ENCODE measurements around the gene RCSD1.

RCSD1 gene

DNA sequence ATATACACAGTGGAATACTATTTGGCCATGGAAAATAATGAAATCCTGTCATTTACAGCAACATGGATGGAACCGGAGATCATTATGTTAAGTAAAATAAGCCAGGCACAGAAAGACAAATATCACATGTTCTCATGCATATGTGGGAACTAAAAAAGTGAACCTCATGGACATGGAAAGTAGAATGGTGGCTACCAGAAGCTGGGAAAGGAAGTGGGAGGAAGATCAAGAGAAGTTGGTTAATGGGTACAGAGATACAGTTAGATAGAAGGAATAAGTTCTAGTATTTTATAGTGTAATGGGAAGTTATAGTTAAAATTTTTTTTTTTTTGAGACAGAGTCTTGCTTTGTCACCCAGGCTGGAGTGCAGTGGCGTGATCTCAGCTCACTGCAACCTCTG, 41.7 kb upstream of the RCSD1 start:
- ChIA-PET CTCF (no interaction called here), POLR2A (ENCODE audit: low non-redundant PET) (no interaction called here)
- no peak overlapping the region for H3K27ac ChIP-seq
- DNase-seq (ENCODE audit: low spot score), result no peak
- TF ChIP-seq, protein P1, sequence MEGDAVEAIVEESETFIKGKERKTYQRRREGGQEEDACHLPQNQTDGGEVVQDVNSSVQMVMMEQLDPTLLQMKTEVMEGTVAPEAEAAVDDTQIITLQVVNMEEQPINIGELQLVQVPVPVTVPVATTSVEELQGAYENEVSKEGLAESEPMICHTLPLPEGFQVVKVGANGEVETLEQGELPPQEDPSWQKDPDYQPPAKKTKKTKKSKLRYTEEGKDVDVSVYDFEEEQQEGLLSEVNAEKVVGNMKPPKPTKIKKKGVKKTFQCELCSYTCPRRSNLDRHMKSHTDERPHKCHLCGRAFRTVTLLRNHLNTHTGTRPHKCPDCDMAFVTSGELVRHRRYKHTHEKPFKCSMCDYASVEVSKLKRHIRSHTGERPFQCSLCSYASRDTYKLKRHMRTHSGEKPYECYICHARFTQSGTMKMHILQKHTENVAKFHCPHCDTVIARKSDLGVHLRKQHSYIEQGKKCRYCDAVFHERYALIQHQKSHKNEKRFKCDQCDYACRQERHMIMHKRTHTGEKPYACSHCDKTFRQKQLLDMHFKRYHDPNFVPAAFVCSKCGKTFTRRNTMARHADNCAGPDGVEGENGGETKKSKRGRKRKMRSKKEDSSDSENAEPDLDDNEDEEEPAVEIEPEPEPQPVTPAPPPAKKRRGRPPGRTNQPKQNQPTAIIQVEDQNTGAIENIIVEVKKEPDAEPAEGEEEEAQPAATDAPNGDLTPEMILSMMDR (conservative IDR thresholded peaks at IDR 0.05; ENCODE audit: low read depth), result no peak

DNA sequence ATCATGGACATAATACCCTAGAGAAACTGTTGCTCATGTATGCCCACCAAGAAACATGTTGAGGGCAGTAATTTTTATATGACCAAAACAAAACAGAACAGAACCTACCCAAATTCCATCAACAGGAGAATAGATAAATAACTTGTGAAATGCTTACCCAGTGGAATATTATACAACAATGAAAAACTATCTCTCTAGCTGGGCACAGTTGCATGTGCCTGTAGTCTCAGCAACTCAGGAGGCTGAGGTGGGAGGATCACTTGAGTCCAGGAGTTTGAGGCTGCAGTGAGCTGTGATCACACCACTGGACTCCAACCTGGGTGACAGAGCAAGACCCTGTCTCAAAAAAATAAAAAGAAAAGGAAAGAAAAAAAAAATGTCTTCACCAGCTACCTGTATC, 37.6 kb upstream of the RCSD1 start:
- CTCF ChIA-PET, result no interaction called here
- no peak overlapping the region for H3K27ac ChIP-seq
- TF ChIP-seq, protein P1 (conservative IDR thresholded peaks at IDR 0.05; ENCODE audit: low read depth), result no peak
- DNase-seq (ENCODE audit: low spot score), result no peak
- POLR2A ChIA-PET (ENCODE audit: low non-redundant PET), result no interaction called here

DNA sequence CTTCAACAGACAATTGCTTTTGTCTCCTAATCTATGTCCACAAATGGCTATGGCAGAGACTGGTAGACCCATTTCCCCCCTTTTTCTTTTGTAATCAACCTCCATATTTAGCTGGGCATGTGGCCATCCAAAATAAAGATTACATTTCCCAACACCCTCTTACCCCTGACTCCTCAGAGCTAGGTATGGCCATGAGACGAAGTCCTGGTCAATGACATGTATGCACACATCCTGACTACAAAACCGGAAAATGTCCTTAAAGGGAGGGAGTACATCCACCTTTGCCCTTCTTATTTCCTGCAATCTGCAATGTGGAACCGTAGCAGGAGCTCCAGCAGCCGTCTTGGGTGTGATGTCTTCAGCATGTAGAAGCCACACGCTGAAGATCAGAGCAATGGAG, 36.2 kb upstream of the RCSD1 start:
- ChIA-PET POLR2A (ENCODE audit: low non-redundant PET) (no interaction called here), CTCF (interaction anchor here (0.8 kb wide), 1 partner anchor 13 kb away, joined by 3 read pairs; no protein-coding TSS in a partner anchor)
- DNase-seq (ENCODE audit: low spot score), result no peak
- no peak overlapping the region for H3K27ac ChIP-seq
- TF ChIP-seq, protein P1 (conservative IDR thresholded peaks at IDR 0.05; ENCODE audit: low read depth), result no peak

DNA sequence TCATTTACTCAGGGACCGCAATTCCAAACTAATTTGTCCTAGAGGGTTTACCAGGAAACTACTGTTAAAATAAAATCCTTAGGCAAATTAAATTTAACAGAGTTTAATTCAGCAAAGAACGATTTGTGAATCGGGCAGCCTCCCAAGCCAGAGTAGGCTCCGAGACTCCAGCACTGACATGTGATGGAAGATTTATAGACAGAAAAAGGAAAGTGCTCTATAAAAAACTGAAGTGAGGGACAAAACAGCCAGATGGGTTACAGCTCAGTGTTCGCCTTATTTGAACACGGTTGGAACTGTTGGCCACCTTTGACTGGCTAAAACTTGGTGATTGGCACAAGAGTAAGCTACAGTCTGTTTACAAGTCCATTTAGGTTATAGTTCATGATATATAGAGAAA, 35.2 kb upstream of the RCSD1 start:
- CTCF ChIA-PET, result no interaction called here
- POLR2A ChIA-PET (ENCODE audit: low non-redundant PET), result no interaction called here
- H3K27ac ChIP-seq, result no peak overlapping the region
- no peak for DNase-seq (ENCODE audit: low spot score)
- TF ChIP-seq, protein P1 (conservative IDR thresholded peaks at IDR 0.05; ENCODE audit: low read depth), result no peak

DNA sequence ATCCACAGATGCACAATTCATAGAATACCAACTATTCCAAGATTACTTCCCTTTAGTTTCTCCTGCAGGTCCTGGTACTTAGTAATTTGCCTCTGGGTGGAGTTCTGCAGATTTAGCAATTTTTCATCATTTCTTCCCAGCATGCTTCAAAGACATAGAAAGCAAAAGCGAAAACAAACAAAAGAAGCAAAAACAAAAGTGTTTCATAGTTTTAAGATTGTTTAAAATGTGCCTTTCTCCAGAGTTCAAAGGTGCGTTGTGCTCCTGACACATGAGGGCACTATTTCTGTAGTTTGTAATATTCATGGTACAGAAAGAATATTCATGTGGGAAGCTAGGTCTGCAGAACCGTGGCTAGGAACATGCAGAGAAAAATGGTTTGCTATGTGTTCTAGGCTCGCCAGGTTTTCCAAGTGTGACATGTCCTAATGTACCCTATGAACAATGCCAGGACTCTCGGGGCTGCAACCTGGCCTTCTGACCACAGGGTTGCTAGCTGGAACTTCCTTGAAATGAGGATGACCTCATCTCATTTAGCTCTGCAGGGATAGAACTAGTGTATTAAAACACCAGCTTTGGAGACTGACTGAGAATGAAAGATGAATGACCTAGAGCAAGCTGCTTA, 30.0 kb upstream of the RCSD1 start:
- no peak overlapping the region for H3K27ac ChIP-seq
- ChIA-PET CTCF (interaction anchor here (0.5 to 2.5 kb wide), 11 partner anchors 9 to 496 kb away, joined by 3 to 27 read pairs (median 5); no protein-coding TSS in a partner anchor), POLR2A (ENCODE audit: low non-redundant PET) (no interaction called here)
- TF ChIP-seq, protein P1 (conservative IDR thresholded peaks at IDR 0.05; ENCODE audit: low read depth), result peak; percentile 69
- DNase-seq (ENCODE audit: low spot score), result peak; percentile 36

DNA sequence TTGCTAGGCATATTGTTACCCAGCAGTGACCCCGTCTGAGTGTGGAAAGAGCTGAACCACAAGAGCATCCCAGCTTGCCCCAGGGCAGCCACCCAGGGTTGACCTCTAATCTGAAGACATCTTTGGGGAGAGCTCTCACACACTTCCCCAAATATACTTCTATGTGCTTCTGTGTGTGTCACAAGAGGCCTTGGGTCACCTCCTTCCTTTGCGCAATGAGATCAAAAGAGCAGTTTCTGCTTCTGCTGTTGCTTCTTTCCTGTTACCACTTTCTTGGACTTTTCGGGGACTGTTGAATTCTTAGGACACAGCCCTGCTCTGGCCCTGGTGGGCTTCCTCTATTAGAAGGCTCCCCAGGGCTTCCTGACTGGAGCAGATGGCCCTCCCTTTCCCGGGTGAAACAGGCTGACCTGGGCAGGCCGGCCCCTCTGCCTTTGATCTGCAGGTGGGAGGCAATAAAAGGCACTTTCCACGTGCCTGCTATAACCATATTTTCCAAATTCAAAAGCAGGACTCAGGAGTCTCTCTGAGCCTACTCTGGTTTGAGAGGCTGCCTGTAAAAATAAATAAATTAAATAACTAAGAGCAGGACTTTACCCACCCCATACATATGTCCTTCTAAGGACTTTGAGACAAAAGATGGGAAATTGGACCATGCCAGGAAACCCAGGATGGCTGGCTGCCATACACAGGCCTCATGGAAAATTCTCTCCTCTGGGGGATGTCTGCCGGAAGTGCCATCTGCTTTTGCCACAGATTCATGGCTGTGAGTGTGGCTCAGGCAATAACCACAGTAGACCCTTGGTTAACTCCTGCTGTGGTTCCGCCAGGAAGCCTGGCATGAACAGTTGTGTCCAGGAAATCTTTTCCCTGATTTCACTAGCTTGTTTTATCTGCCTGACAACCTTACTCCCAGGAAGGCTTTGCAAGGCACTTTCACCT, 28.3 kb upstream of the RCSD1 start:
- ChIA-PET POLR2A (ENCODE audit: low non-redundant PET) (no interaction called here), CTCF (interaction anchor here (1.9 to 2.5 kb wide), 2 partner anchors 61 to 86 kb away, joined by 5 to 27 read pairs; no protein-coding TSS in a partner anchor)
- DNase-seq (ENCODE audit: low spot score), result no peak
- H3K27ac ChIP-seq, result no peak overlapping the region
- TF ChIP-seq, protein P1 (conservative IDR thresholded peaks at IDR 0.05; ENCODE audit: low read depth), result no peak
